NCI-H146 treated with DMSO at 0.1 percent for 48 hours (cell line): ENCODE results near the gene BMP8B.
"Not testable (repeated sequence)": the region's sequence is repeated elsewhere in the genome, so short reads cannot be mapped to it uniquely, and the experiment has no call there.

ENCODE experiments used
- DNase-seq: peaks from one replicate; lab custom pipeline; 2025; ENCODE audit not compliant: unreplicated experiment; lab: John Stamatoyannopoulos, UW

BMP8B gene

DNA sequence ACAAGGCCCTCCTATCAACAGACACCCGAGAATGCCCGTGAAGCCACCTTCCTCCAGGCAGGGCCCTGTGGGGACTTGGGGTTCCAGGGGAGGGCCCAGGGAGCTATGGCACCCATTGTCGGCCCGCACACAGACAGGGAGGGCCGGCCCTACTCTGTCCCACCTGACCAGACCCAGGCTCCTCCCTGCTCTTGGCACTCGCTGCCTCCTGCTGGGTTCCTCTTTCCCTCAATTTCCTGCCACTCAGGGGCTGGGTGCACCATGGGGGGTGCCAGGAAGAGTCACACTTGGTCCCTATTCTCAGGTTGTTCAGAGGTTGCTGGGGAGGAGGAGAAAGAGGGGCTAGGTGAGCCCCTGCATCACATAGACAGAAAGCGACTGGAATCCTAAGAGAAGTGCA, 9.5 kb downstream of the BMP8B start:
- no peak for DNase-seq

DNA sequence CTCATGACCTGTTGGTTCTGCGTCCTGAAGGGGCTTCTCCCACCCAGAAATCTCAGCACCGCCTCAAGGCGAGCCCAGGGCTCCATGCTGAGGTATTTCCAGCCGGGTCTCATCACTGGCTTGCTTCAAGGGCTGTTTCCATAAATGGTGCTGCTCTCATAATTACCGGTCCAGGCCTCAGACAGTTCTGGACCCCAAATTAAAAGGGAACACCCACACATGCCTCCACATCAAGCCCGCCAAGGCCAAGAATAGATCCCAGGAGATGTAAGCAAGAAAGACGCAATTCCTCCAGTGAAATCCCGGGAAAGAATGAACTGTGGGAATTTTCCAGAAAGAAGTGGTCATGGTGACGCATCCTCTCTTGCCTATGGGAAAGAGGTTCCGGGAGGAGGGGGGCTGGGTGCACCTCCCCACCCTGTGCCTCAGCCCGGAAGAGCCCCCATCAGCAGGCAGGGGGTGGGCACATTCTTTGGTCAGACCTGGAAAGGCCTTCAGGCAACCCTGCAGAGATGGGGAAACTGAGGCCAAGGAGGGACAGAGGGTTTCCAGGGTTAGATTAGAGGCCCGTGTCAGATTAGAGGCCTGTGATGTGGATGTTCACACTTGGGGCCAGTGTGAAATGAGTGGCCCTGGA, 10.1 kb downstream of the BMP8B start:
- not testable (repeated sequence) for DNase-seq

DNA sequence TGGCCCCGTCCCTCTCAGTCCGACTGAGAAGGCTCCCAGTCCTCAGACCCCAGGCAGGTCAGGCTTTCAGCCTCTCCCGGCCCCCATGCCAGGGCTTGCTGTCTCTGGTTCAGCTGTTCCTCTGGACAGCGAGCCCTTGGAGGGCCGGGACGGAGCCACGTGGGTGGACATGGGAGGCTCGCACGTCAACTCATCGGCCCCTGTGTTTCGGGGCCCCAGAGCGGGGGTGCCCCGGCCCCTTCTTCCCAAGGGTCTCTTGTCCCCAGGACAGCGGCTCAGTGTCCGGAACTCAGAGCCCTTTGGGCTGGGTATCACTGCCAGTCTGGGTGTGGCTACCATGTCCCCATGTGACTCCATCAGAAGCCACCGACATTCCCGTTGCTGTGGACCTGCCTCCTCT, 10.8 kb downstream of the BMP8B start:
- DNase-seq: not testable (repeated sequence)

DNA sequence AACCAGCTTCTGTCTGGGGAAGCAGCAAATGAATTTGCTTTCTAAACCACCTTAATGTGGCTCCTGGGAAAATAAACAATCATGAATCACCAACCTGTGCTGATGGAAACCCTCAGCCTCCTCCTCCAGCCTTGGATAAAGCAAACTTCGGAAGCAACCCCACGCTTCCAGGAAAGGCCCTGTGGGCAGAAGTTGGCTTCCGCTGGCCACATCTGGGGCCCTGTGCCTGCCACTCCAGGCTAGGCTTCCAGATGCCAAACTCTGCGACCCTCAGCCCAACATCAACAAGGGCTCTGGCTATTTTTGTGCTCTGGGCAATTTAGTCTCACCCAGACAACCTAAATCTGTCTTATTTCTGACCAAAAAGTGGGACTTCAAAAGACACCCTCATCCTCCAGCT, 11.4 kb downstream of the BMP8B start:
- no peak for DNase-seq

GRCh38 chr1:39776886-39777285, 11.8 kb downstream of the BMP8B start:
- no peak for DNase-seq

DNA sequence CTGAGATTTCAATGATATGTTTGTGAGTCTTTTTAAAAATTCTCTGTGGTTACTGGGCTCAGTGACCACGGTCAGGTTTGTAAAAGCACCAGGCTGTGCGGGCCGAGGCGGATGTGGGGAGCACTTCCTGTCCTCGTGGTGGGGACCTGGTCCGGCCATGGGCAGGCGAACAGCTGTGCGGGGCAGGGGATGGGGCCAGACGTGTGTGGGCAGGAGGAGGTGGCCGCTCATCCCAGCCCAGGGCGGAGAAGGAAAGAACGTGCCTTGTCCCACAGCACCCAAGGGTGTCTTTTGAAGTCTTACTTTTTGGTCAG, 12.3 kb downstream of the BMP8B start:
- DNase-seq: no peak

- not testable (repeated sequence) for DNase-seq
Measured at GRCh38 chr1:39775676-39776399, 12.8 kb downstream of the BMP8B start.

DNA sequence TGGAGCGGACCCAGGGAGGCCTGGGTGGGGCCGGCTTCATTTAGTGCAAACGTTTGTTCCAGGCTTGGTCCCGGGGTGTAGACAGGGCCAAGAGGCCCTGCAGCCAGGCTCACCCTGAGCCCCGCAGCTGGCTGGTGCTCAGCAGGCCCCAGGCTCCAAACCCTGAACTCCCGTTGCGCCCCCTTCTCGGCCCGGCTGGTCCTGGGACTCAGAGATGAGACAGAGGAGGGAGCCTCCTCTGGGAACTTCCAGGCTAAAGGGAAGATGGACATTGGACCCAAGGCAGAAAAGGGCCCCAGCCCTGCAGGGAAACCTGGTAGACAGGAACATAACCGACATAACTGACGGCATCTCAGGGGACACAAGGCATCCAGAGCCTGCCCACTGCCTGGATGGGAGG, 13.5 kb downstream of the BMP8B start:
- DNase-seq: not testable (repeated sequence)

DNA sequence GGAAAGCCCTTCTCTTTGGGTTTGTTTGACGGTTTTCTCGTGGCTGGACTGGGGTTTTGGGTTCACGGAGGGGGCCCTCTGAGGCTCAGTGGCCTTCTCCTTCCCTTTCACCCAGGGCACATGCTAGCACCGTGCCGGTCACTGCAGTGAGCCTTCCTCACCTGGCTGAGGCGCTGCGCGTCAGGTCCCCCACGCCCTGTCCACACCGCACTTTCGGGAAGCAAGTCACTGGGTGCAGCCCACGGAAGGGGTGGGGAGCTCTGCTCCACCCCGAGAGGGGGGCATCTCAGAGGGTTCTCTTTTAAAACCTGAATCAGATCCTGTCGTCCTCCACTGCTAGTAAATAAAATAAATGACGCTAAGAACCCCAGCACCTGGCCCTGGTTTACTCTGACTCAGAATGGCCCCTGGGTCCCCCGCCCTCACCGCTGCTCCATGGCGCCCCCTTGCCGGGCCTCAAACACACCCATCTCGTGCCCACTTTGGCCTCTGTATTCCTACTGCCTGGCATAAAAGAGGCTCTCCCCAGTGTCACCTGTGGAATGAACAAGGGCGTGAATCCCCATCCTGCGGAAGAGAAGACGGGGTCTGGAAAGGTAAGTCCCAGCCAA, 15.2 kb downstream of the BMP8B start:
- not testable (repeated sequence) for DNase-seq

GRCh38 chr1:39771022-39771532, 17.6 kb downstream of the BMP8B start, which contains the start of gene OXCT2:
Gene OXCT2 (minus strand): TSS chr1:39771348. CDS start chr1:39771255, 93 bp downstream.
- DNase-seq: not testable (repeated sequence)

GRCh38 chr1:39770100-39771021, 18.3 kb downstream of the BMP8B start:
- DNase-seq: not testable (repeated sequence)

DNA sequence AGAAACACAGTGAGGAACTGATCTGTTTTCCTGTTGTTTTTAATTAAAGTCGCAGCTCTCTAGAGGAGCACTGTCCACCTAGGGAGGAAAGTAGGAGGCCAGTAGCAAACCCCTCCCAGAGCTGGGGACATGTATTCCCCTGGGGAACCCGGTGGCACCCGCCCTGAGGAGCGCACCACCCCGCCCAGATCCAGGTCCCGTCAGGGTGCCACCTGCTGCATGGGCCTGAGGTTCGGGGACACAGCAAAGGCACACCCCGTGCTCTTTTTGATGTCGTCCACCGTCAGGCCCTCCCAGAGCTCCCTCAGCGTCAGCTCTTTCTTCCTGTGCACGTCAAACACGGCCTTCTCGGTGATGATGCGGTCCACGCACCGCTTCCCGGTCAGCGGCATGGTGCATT, 19.2 kb downstream of the BMP8B start:
- DNase-seq: not testable (repeated sequence)

DNA sequence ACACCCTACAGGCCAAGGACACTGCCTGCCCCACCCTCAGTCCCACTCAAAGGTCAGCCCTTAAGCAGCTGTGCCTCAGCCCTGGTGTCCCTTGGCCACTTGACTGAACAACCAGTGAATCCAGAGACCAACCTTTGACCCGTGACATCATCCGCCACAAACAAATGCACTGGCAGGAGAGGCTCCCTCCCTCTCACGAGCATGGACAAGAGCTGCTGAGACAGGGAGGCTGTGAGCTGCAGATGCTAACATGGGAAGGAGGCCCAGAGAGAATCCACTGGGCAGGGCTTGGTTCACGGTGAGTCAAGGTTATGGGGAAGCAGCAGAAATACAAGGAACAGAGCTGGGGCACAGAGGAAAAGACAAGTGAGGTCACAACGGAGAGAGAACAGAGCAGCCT, 22.2 kb downstream of the BMP8B start:
- DNase-seq: not testable (repeated sequence)

DNA sequence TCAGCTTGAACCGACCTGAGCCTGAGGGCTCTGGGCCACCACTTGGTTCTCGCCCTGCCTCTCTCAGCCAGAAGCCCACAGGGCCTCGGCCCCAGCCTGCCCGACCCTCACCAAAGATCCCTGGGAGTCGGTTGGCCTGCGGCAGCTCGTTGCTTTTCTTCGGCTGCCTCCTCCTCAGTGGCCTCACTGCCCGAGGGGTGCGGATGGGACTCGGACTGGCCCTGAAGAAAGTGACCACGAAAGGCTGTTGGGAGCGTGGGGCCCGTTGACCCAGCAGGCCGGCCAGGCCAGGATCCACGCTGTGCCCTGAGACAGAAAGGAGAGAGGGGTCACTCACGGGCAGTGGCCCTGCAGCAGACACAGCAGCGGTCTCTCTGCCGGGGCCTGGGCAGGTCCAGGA, 24.2 kb downstream of the BMP8B start:
- not testable (repeated sequence) for DNase-seq

- not testable (repeated sequence) for DNase-seq
Measured at GRCh38 chr1:39763619-39764374, 24.9 kb downstream of the BMP8B start.

DNA sequence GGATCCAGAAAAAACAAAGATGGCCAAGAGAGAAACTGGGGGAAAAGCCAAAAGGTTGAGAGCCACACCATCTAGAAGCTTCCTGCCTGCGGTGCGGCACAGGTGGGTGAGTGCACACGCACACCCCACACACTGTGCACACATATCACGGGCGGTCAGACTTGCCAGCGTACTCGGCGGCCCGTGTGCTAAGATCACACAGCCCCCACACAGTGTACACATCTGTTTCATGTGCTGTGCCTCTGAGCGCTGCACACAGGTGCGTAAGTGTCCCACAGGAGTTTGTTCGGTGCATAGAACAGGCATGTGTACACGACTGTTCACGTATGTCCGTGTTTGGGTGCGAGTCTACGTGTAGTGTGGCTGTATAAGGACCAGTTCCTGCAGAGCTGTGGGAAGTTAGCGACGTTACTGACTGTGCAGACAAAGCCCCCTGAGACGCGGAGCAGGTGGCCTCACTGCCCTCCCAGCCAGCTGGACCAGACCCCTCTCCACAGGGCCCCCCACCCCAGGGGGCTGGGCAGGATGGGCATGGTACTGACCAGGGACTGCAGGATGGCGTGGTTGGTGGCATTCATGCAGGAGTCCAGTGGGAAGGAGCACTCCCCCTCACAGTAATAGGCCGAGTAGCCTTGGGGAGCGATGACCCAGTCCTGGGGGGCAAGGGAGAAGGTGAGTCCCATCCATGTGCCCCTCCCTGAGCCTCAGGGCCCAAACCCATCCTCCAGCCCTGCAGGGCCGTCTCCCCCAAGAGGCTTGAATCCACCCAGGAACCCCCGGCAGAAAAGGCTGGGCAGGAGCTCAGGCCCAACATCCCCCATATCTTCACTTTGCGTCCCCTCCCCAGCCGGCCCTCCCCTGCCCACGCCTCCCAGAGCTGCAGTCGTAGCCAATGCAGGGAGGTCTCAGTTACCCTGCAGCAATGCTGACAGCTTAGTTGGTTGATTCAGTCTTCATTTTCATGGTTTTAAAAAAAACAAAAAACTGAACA, 25.8 kb downstream of the BMP8B start:
- no peak for DNase-seq

GRCh38 chr1:39761557-39762260, 27.0 kb downstream of the BMP8B start:
- DNase-seq: no peak

GRCh38 chr1:39761016-39761415, 27.6 kb downstream of the BMP8B start:
- no peak for DNase-seq
